C4-2B (cell line): ENCODE results near the gene MLX.

Source experiments
- H3K27ac ChIP-seq: fragments of 450-650 bp; 2 replicates; pipeline ENCODE4 v1.5.1; 2017
- ZFX ChIP-seq: fragments of 450-650 bp; IDR thresholded peaks from 2 replicates; pipeline ENCODE4 v1.6.1; 2017
- TF ChIP-seq, protein P1 (sequence below): fragments of 450-650 bp; conservative IDR thresholded peaks from 2 replicates; pipeline ENCODE4 v1.5.1; 2017; ENCODE audit warnings: mild to moderate bottlenecking

Gene MLX

DNA sequence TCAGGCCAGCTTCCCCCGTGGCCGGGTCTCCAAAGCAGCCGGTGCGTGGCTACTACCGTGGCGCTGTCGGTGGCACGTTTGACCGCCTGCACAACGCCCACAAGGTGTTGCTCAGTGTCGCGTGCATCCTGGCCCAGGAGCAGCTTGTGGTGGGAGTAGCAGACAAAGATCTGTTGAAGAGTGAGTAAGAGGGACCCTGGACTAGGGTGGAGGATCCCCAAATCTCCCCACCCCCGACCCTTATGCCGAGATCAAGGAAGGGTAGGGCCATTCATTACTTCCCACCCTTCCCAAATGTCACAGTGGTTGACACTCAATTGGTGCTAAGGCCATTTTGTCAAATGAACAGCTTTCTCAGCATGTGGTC is 3.8 kb upstream of the MLX start:
- H3K27ac ChIP-seq = peak overlapping the region; percentile 93
- no peak for TF ChIP-seq ZFX
- TF ChIP-seq, protein P1, sequence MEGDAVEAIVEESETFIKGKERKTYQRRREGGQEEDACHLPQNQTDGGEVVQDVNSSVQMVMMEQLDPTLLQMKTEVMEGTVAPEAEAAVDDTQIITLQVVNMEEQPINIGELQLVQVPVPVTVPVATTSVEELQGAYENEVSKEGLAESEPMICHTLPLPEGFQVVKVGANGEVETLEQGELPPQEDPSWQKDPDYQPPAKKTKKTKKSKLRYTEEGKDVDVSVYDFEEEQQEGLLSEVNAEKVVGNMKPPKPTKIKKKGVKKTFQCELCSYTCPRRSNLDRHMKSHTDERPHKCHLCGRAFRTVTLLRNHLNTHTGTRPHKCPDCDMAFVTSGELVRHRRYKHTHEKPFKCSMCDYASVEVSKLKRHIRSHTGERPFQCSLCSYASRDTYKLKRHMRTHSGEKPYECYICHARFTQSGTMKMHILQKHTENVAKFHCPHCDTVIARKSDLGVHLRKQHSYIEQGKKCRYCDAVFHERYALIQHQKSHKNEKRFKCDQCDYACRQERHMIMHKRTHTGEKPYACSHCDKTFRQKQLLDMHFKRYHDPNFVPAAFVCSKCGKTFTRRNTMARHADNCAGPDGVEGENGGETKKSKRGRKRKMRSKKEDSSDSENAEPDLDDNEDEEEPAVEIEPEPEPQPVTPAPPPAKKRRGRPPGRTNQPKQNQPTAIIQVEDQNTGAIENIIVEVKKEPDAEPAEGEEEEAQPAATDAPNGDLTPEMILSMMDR = no peak

DNA sequence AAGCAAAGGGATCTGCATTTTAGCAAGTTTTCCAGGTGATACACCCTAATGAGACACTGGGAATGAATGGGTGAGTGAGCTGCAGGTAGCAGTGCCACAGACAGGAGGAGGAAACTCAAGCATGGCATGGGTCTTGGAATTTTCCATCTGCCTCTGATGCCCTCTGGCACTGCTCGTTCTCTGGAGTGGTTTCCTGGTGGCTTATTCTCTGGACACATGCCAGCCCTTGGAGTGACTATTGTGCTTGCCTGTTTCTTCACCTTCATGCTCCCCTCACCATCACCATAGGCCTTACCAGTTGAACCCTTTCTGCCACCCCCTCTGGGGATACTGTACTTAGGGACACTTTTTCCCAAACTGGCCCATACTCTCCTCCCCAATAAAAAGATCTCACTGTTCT is 3.4 kb upstream of the MLX start:
- TF ChIP-seq, protein P1 = no peak
- TF ChIP-seq ZFX = no peak
- H3K27ac ChIP-seq = peak overlapping the region; percentile 93

DNA sequence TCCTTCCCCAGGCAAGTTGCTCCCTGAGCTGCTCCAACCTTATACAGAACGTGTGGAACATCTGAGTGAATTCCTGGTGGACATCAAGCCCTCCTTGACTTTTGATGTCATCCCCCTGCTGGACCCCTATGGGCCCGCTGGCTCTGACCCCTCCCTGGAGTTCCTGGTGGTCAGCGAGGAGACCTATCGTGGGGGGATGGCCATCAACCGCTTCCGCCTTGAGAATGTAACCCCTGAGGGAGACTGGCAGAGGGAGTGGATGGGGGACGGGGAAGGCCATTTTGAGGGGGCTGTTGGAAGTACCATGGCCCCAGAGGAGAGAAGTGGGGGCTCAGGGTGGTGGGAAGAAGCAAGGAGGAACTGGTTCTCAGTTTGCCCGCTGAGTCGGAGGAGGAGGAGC is 3.0 kb upstream of the MLX start:
- no peak for TF ChIP-seq ZFX
- TF ChIP-seq, protein P1 = no peak
- peak overlapping the region; percentile 93 for H3K27ac ChIP-seq

DNA sequence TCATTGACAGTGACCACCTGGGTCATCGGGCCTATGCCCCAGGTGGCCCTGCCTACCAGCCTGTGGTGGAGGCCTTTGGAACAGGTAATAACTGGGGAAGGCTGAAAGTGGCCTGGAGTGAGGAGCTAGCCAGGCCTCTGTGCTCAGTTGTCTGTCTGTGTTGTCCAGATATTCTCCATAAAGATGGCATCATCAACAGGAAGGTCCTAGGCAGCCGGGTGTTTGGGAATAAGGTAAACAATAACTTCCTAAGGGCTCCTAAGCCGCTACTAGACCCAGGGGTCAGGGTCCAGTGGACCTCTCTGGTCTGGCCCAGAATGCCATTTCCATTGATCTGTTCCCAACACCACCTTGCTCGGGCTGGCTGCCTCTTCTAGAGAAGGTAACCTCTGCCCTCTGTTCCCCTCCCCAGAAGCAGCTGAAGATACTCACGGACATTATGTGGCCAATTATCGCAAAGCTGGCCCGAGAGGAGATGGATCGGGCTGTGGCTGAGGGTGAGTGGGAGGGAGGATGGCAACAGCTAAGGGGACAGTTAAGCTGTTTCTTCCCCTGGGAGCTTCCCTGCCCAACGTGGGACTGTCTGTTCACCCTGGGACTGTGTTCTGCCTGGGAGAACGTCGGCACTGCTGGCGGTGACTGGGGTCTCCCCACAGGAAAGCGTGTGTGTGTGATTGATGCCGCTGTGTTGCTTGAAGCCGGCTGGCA is 1.9 kb upstream of the MLX start:
- peak overlapping the region; percentile 93 for H3K27ac ChIP-seq
- TF ChIP-seq, protein P1 = no peak
- TF ChIP-seq ZFX = no peak

DNA sequence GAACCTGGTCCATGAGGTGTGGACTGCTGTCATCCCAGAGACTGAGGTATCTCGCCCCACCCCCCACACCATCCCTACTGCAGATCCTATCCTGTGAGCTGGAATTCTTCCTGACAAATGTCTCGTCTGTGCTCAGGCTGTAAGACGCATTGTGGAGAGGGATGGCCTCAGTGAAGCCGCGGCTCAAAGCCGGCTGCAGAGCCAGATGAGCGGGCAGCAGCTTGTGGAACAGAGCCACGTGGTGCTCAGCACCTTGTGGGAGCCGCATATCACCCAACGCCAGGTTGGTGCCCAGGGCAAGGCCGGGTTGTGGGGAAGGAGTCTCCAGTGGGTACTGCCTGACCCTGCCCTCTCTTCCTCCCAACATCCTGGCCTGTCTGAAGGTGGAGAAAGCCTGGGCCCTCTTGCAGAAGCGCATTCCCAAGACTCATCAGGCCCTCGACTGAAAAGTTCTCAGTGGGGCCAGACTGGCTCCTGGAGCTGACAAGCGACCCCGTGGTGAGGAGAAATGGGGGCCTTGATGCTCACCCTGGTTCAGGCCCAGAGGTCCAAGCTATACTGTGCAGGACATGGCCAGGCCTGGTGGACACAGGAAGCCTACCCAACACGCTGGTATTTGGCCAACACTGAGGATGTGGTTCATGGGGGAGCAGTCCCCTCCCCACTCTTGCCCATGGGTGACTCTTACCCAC is 1.2 kb upstream of the MLX start:
- no peak for TF ChIP-seq ZFX
- TF ChIP-seq, protein P1 = no peak
- peak overlapping the region; percentile 93 for H3K27ac ChIP-seq

DNA sequence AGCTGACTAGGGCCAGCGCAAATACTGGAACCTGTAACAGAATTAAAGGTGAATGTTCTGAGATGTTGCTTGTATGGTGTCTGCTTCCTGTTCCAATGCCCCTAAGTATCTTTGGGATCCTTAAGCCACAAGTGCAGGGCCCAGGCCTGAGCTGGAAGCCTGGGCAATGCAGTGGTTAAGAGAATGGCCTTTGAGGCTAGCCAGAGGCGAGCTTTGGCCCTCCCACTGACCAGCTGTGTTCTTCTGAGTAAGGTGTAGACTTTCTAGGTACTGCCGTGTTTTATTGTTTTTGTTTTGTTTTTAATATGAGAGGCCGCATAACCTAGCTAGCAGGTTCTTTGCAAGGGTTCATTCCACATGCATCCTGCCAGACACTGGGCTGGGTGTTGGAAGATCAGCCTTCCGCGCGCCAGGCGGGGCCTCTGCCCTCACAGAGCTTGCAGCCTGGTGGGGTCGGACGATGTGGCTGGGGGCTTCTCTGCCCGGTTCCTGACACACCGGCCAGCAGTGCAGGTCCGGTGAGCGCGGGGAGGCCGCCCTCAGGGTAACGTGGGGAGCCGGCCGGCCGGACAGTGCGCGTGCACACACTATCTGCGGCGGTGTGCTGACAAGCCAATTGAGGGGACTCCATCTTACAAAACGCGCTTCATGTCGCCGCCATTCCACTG is 551 bp upstream of the MLX start:
- TF ChIP-seq, protein P1 = no peak
- peak; percentile 42; the same call in 1 of the 2 replicates for TF ChIP-seq ZFX
- peak overlapping the region; percentile 93 for H3K27ac ChIP-seq

DNA sequence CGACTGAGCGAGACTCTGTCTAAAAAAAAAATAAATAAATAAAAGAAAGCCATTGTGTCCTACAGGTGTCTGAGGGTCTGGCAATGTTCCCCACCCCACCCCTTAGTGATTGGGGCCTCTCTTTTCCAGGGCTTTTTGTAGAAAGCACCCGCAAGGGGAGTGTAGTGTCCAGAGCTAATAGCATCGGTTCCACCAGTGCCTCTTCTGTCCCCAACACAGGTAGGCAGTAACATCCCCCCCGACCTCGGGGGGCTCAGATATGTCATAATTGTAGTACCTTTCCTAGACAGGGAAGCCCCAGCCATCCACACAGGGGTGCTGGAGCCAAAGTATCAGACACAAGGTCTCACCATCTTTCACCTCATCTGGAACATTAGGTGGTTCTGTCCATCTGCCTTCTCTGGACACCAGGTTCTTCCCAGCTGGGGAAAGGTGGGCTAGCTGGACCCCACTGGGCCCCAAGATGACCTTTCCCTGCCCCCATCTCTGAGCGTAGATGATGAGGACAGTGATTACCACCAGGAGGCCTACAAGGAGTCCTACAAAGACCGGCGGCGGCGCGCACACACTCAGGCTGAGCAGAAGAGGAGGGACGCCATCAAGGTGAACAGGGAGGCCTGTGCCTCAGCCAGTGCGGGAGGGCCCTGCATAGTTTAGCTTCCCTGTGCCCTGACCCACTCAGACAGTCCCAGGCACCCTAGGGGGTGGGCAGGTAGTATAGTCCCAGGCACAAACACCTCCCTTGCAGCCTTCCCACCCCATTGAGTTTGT is 1.6 kb downstream of the MLX start:
- no peak overlapping the region; the same call in 1 of the 2 replicates for H3K27ac ChIP-seq
- TF ChIP-seq, protein P1 = no peak
- no peak for TF ChIP-seq ZFX
